ENCODE measurements around the gene INSYN1. TPM values are rescaled to one million over a fixed set of nuclear protein-coding genes. Genes with fewer than 3 reads are reported as not detected.

The INSYN1 gene
- total RNA-seq (2022; extraction: Qiagen RNA extraction): 0.95 to 3.1 TPM (median 1.4 TPM) in 5 replicates

GRCh38 chr15:73753250-73754130 is at the start of gene INSYN1:
Gene INSYN1, minus strand, starts transcription at chr15:73753351. Its CDS starts 2,221 bp downstream, at chr15:73751130.

Other genes starting within 250 kb of the INSYN1 start
- gene NPTN, start 120.0 kb downstream of the INSYN1 start, total RNA-seq (2022; extraction: Qiagen RNA extraction): 182 to 217 TPM (median 195 TPM) in 5 replicates
- gene CD276, start 69.0 kb downstream of the INSYN1 start, total RNA-seq (2022; extraction: Qiagen RNA extraction): 70.7 to 80.8 TPM (median 76.4 TPM) in 5 replicates
- gene TBC1D21, start 120.2 kb upstream of the INSYN1 start, total RNA-seq (2022; extraction: Qiagen RNA extraction): not detected in 5 replicates
- gene LOXL1, start 173.1 kb upstream of the INSYN1 start, total RNA-seq (2022; extraction: Qiagen RNA extraction): 0.38 to 0.90 TPM (median 0.81 TPM) in 5 replicates
- gene STOML1, start 238.9 kb upstream of the INSYN1 start, total RNA-seq (2022; extraction: Qiagen RNA extraction): 9.1 to 13.1 TPM (median 12.1 TPM) in 5 replicates
- 12.1 to 16.1 TPM (median 15.8 TPM) in 5 replicates for gene PML, start 241.4 kb upstream of the INSYN1 start, total RNA-seq (2022; extraction: Qiagen RNA extraction)